Spleen (tissue), 7 donors: ENCODE results near the gene TFG.

Experiments used
- POLR2A ChIP-seq, 3 donors: fragments of 450-650 bp; IDR thresholded peaks; one replicate each; pipeline ENCODE4 v1.5.1; 2017; ENCODE audit warnings: antibody characterized with exemption in 3 of 3, mild to moderate bottlenecking in 1 of 3
- POLR2AphosphoS5 ChIP-seq, 3 donors: sonication (generic); formaldehyde crosslinking; IDR thresholded peaks; one replicate each; pipeline ENCODE4 v1.5.1; 2017; ENCODE audit warnings: antibody characterized with exemption in 3 of 3
- TF ChIP-seq, protein P1 (sequence below), 11 experiments: fragments of 200-600 bp in 7 of 11; fragments of 450-650 bp in 4 of 11; sonication (generic) in 4 of 11; IDR thresholded peaks in 8 of 11; conservative IDR thresholded peaks in 3 of 11; 1 replicate in 7 of 11; 2 replicates in 4 of 11; pipeline versions ENCODE4 v1.4.0 to v1.8.0; 2016 to 2021; ENCODE audit warnings: antibody characterized with exemption in 11 of 11, inconsistent platforms in 4 of 11, mild to moderate bottlenecking in 1 of 11
- donor health status: DM: no; HTN: no; CAD: no; lungs with moderate emphysema.
- donor health status: DM: no; HTN: no; CAD: no.
- donor health status: DM: no; HTN: no; CAD: no.

DNA sequence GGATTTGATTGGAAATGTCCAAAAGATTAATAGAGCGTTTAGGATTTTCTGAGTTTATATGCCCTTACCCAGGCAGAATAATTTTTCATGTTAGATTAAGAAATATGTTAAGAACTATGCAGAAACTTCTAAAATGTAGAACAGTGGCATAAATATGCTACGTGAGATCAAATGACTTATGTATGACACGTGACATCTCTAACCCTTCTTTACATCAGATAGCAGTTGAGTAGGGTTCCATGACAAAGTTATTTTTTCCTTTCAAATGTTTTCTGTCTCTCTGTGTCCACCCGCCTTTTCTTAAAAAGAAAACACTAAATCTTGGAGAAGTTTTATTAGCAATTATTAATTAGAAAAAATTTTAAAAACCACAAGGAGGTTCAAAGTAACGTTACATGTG lies 8.6 kb upstream of the TFG start:
- TF ChIP-seq, protein P1, sequence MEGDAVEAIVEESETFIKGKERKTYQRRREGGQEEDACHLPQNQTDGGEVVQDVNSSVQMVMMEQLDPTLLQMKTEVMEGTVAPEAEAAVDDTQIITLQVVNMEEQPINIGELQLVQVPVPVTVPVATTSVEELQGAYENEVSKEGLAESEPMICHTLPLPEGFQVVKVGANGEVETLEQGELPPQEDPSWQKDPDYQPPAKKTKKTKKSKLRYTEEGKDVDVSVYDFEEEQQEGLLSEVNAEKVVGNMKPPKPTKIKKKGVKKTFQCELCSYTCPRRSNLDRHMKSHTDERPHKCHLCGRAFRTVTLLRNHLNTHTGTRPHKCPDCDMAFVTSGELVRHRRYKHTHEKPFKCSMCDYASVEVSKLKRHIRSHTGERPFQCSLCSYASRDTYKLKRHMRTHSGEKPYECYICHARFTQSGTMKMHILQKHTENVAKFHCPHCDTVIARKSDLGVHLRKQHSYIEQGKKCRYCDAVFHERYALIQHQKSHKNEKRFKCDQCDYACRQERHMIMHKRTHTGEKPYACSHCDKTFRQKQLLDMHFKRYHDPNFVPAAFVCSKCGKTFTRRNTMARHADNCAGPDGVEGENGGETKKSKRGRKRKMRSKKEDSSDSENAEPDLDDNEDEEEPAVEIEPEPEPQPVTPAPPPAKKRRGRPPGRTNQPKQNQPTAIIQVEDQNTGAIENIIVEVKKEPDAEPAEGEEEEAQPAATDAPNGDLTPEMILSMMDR (IDR thresholded peaks at IDR 0.05 in 8 of 11, conservative IDR thresholded peaks at IDR 0.05 in 3 of 11) = no peak
- TF ChIP-seq POLR2A (IDR thresholded peaks at IDR 0.05) (no peak), POLR2AphosphoS5 (IDR thresholded peaks at IDR 0.05) (no peak)
